Fibroblast of mammary gland (primary cell): Measurements from ENCODE around the gene TES.

Experiments
- DNase-seq: peaks from one replicate; pipeline ENCODE4 v3.0.0-alpha.2; 2010; ENCODE audit warnings: low read depth
- H3K4me3 ChIP-seq: 2 replicates; pipeline ENCODE4 v1.5.1; 2011; ENCODE audit warnings: low read depth, mild to moderate bottlenecking, low read length, moderate library complexity; ENCODE audit not compliant: control insufficient read depth
- CTCF ChIP-seq: conservative IDR thresholded peaks from 2 replicates; pipeline ENCODE4 v1.5.1; 2011; ENCODE audit warnings: low read depth, low read length, inconsistent platforms; ENCODE audit not compliant: control insufficient read depth, insufficient read depth

TES gene

DNA sequence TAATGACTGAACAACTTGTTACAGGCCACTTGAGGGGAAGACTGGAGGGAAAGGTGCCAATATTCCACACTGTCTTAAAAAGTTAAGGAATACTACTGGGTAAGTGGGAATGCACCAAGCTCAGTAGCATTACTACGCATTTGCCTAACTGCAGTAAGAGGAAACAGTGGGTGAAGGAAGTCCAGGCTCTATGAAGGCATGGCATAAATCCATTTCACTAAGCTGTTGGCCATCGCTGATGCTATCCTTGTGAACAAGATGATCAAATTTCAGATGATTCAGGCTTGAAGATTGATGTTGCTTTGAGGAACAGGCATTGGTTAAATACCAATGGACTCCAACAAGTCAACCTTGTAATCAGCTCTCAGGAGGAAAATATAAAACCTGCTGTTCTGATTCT lies 44.2 kb upstream of the TES start:
- TF ChIP-seq CTCF: no peak
- no peak overlapping the region for H3K4me3 ChIP-seq
- DNase-seq: peak; percentile 25

DNA sequence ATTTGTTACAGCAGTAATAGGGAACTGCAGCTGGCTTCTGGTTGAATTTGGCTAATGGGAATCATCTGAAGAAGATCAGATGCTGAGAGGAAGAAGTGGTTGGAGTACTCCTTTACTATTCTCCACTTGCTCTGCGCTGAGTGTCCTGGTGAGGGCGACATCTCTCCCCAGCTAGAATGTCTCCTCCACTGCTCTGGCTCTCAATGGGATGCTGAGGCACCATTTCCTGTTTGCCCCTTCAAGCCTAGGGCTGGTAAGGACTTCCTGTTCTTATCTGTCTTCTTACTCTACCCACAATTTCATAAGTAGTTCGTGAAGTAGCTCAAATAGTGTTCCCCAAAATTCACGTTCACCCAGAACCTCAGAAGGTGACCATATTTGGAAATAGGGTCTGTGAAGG lies 43.2 kb upstream of the TES start:
- TF ChIP-seq CTCF: peak; percentile 25
- H3K4me3 ChIP-seq: no peak overlapping the region
- DNase-seq: no peak

DNA sequence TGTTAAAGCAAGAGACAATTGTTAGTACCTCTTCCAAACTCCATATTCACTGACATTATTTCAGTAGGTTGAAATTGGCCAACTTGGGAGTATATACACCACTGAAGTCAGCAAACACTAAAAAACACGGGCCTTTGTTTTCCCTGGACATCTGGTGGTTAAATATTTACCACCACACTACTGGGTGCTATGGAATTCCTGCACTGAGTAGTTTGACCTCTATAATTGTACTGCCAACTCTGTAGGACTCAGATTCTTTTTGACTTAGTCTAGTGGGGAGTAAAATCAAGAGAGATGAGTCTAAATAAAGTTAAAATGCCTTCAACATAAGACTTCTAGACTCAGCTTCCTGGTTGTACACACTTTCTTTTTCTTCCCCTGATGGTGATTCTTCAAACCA lies 41.3 kb upstream of the TES start:
- H3K4me3 ChIP-seq: no peak overlapping the region
- TF ChIP-seq CTCF: no peak
- DNase-seq: peak; percentile 59

DNA sequence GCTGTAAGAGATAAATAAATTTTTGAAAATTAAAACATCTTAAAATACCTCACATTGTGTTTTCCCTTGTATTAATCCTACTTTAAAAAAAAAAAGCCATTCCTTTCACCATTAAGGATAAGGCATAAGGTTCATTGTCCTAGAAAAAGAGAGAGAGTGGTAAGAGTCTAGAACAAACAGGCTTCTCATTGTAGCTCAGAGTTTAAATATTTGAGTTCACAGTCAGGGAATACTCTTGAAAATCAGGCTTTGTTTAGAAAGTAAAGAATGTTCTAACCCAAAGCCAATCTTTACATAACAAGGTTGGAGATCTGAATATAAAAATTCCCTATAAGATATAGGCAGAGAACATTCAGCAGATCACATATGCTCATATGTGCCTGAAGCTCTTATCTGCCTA lies 40.2 kb upstream of the TES start:
- DNase-seq: no peak

DNA sequence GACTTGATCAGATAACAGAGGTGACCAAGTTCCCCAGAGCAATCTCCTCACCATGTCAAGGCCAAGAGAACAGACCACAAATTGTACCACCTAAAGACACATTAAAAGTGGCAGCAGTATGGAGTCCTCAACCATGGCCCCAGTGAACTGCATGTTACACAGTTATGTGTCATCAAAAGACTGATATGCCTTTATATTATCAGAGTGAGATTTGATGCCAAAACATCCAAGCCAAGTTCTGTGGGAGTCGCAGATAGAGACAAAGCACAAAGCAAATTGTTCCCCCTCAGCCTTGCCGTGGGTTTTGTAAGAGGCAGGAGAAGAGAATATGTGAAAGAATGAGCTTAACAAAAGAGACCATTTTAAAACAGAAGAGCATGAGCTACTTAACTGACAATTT lies 39.2 kb upstream of the TES start:
- no peak for DNase-seq
- TF ChIP-seq CTCF: no peak
- no peak overlapping the region for H3K4me3 ChIP-seq

More for the DNA sequence above, 40.2 kb upstream of the TES start:
- H3K4me3 ChIP-seq: no peak overlapping the region
- TF ChIP-seq CTCF: no peak

- no peak overlapping the region for H3K4me3 ChIP-seq
- no peak for TF ChIP-seq CTCF
- no peak for DNase-seq
Observed at GRCh38 chr7:116172353-116172752, 38.0 kb upstream of the TES start.
